K562 (cell line): ENCODE measurements around the gene SKOR1. TPM values are rescaled to one million over a fixed set of nuclear protein-coding genes. Genes with fewer than 3 reads are reported as not detected.

ENCODE experiments used
- ATAC-seq: fragments of 200-7000 bp; cut with Tn5 transposase; 3 replicates; pipeline ENCODE4 v1.9.1; 2020; ENCODE audit warnings: moderate library complexity
- BruUV-seq: library from RNA; stranded (reverse); fragments of 400-500 nt; replicated peaks from 2 replicates; lab custom pipeline; 2021; lab: Mats Ljungman, UMichigan
- CTCF ChIA-PET: fragments of 300-600 bp; formaldehyde crosslinking; extraction: SDS; loops from one replicate; lab custom pipeline; 2021; ENCODE audit warnings: low intra/inter-chr PET ratio; lab: Yijun Ruan, JAX
- POLR2A ChIA-PET: fragments of 300-600, 350-650 bp; sonication (Branson Sonifier 250); formaldehyde crosslinking; extraction: SDS; loops from one replicate; lab custom pipeline; 2021; ENCODE audit warnings: antibody characterized with exemption, inconsistent platforms; lab: Yijun Ruan, JAX
- DNase-seq, 4 experiments: peaks; one replicate each; pipeline versions ENCODE4 v3.0.0 to v3.0.0-alpha.2; 2011 to 2018; ENCODE audit warnings: low spot score in 3 of 4, mixed read lengths in 3 of 4; ENCODE audit errors: extremely low read depth in 1 of 4
- FAIRE-seq: peaks from 2 replicates; lab custom pipeline; 2011; peaks lifted over from hg19 to GRCh38; lab: Jason Lieb, UNC
- H2AFZ ChIP-seq: 2 replicates; pipeline ENCODE4 v1.6.0; 2011; ENCODE audit warnings: low read depth, low read length, control low read depth, inconsistent platforms
- H3K27ac ChIP-seq: fragments of 200-600 bp; 3 replicates; pipeline ENCODE4 v1.8.0; 2011; ENCODE audit warnings: low read depth, mild to moderate bottlenecking, control low read depth, inconsistent platforms, low read length, moderate library complexity, mixed read lengths; ENCODE audit errors: extremely low read depth
- H3K27me3 ChIP-seq, 2 experiments: fragments of 300-600 bp in 1 of 2; 2 replicates in 1 of 2; 3 replicates in 1 of 2; pipeline versions ENCODE4 v1.6.0 to v1.8.0; 2011; ENCODE audit warnings: inconsistent platforms in 2 of 2, low read length in 2 of 2, mild to moderate bottlenecking in 1 of 2, mixed read lengths in 1 of 2, moderate library complexity in 1 of 2; ENCODE audit not compliant: control insufficient read depth in 2 of 2, insufficient read depth in 2 of 2
- H3K36me3 ChIP-seq: fragments of 300-600 bp; 3 replicates; pipeline ENCODE4 v1.8.0; 2011; ENCODE audit warnings: mild to moderate bottlenecking, low read length, inconsistent platforms; ENCODE audit not compliant: control insufficient read depth, insufficient read depth
- H3K4me1 ChIP-seq, 2 experiments: fragments of 200-600 bp in 1 of 2; replicated peaks in 1 of 2; 2 replicates in 1 of 2; 3 replicates in 1 of 2; pipeline versions ENCODE4 v1.5.1 to v1.8.0; 2011; ENCODE audit warnings: inconsistent platforms in 2 of 2, low read length in 2 of 2, mild to moderate bottlenecking in 1 of 2, mixed read lengths in 1 of 2, moderate library complexity in 1 of 2; ENCODE audit not compliant: control insufficient read depth in 2 of 2, insufficient read depth in 2 of 2
- H3K4me2 ChIP-seq: 2 replicates; pipeline ENCODE4 v1.6.1; 2011; ENCODE audit warnings: low read length, control low read depth, inconsistent platforms, mixed read lengths; ENCODE audit not compliant: insufficient read depth
- H3K4me3 ChIP-seq: fragments of 200-600 bp; sonication (generic), shearing (Covaris generic); 2 replicates; pipeline ENCODE4 v1.5.1; 2016; ENCODE audit warnings: control low read depth, inconsistent platforms
- H3K79me2 ChIP-seq: fragments of 200-600 bp; 3 replicates; pipeline ENCODE4 v1.8.0; 2011; ENCODE audit warnings: low read length, inconsistent platforms; ENCODE audit not compliant: control insufficient read depth, insufficient read depth
- H3K9ac ChIP-seq, 2 experiments: 2 replicates each; pipeline versions ENCODE4 v1.6.0 to v1.6.1; 2011; ENCODE audit warnings: low read depth in 2 of 2, low read length in 2 of 2, control low read depth in 1 of 2, inconsistent platforms in 1 of 2, mild to moderate bottlenecking in 1 of 2, mixed read lengths in 1 of 2; ENCODE audit not compliant: insufficient read depth in 1 of 2
- H3K9me1 ChIP-seq: one replicate; pipeline ENCODE4 v1.6.0; 2011; ENCODE audit warnings: inconsistent platforms, mild to moderate bottlenecking, low read length, moderate library complexity; ENCODE audit not compliant: control insufficient read depth, insufficient read depth
- H3K9me3 ChIP-seq: replicated peaks from 2 replicates; pipeline ENCODE4 v1.5.1; 2011; ENCODE audit warnings: low read depth, low read length, inconsistent platforms; ENCODE audit not compliant: control insufficient read depth, insufficient read depth
- H4K20me1 ChIP-seq: replicated peaks from 2 replicates; pipeline ENCODE4 v1.6.1; 2011; ENCODE audit warnings: low read length, inconsistent platforms, mixed read lengths; ENCODE audit not compliant: control insufficient read depth, insufficient read depth
- NELFE ChIP-seq: IDR thresholded peaks from 2 replicates; pipeline ENCODE4 v1.6.1; 2011; ENCODE audit warnings: mild to moderate bottlenecking; ENCODE audit not compliant: insufficient read depth, insufficient read length
- PCBP1 ChIP-seq: fragments of 200-400 bp; formaldehyde crosslinking; IDR thresholded peaks from 2 replicates; pipeline ENCODE4 v1.6.1; 2018; ENCODE audit warnings: mild to moderate bottlenecking, low read depth, low read length; ENCODE audit not compliant: poor library complexity, severe bottlenecking
- RBM14 ChIP-seq: fragments of 200-400 bp; formaldehyde crosslinking; IDR thresholded peaks from 2 replicates; pipeline ENCODE4 v1.6.1; 2018; ENCODE audit warnings: low read depth, mild to moderate bottlenecking, low read length, moderate library complexity, borderline replicate concordance; ENCODE audit not compliant: insufficient read depth
- WGBS: fragments of 100-300 bp; shearing (Covaris generic); methylation state at CpG from one replicate; pipeline ENCODE4 v1.1.6; 2016; ENCODE audit warnings: low coverage, mixed read lengths; ENCODE audit not compliant: insufficient coverage; ENCODE audit errors: missing lambda C conversion rate; 5-methylcytosine and 5-hydroxymethylcytosine counted together
- in situ Hi-C: fragments of 300-500 bp; cut with MboI; formaldehyde crosslinking; loops from 4 replicates; pipeline ENCODE4 v1.15.0; 2018; ENCODE audit warnings: inconsistent platforms, mixed read lengths
- intact Hi-C: fragments of 100-400 bp; cut with micrococcal nuclease; formaldehyde crosslinking; loops from 2 replicates; pipeline ENCODE4 v1.14.2; 2022
- polyA plus RNA-seq, 8 experiments: library from polyadenylated mRNA; depleted of rRNA in 4 of 8; stranded (reverse) in 5 of 8; unstranded in 3 of 8; fragments of >200 nt; fragmentation: Nextera tagmentation in 2 of 8; fragmentation: Illumina TruSeq in 1 of 8; extraction: Ambion mirVana in 2 of 8; extraction: Trizol in 1 of 8; gene quantifications; 2 replicates each; pipeline versions ENCODE4 v1.2.1 to v1.2.3, GENCODE V29; 2011 to 2014; ENCODE audit warnings: inconsistent platforms in 1 of 8, missing spikeins in 1 of 8
- total RNA-seq, 7 experiments: library from RNA; depleted of rRNA in 6 of 7; stranded (reverse); fragments of >200 nt in 6 of 7; fragmentation: Illumina TruSeq in 2 of 7; extraction: Trizol in 2 of 7; gene quantifications; 2 replicates each; pipeline versions ENCODE4 v1.2.1 to v1.2.3, GENCODE V29; 2011 to 2021; ENCODE audit warnings: low replicate concordance in 1 of 7
- TF ChIP-seq, protein P1 (sequence below): fragments of 250-450 bp; sonication (Bioruptor Pico); IDR thresholded peaks from 2 replicates; pipeline ENCODE4 v1.8.0; 2022; ENCODE audit warnings: moderate library complexity, mild to moderate bottlenecking, inconsistent platforms

Gene SKOR1
- total and polyA plus RNA-seq, 9 of the 15 experiments (the other 6 are each of a cell fraction or from before 2014, with no cell fraction given), result 0.04 to 0.41 (median 0.09) TPM; not detected in 3

DNA sequence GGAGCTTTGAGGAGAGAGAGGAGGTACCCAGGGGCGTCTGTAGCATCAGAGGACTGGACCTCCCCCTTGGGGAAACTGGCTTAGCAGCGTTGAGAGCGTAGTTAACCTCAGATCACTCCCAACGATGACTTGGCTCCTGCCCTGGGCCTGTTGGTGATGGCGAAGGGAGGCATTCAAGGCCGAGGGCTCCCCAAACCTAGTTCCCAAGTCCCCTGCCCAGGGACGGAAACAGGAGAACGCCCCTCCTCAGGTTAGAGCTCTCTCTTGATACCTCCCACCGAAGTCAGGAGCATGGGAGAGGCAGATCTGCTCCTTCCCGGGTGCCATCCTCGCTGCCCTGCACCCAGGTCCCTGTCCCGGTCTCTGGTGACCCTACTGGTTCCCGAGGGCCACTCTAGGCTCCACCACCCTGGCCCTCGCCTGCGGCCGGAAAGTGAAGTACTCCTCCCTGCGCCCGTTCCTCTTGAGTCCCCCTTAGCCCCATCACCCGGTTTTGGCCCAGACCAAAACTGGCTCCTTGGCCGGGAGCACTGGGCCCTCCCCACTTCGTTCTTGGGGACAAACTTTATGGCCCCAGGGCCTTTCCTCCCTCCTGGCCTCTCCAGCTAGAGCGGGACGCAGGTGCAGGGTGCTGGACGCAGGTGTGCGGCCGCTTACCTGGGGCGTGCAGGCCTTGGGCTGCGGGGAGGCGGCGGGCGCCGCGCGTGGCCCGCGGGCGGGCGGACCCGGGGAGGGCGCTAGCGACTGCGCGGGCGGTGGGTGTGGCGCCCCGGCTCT is 2.6 kb upstream of the SKOR1 start:
- H3K9ac ChIP-seq, result no peak overlapping the region

More for the DNA sequence above, 2.6 kb upstream of the SKOR1 start:
- DNase-seq (peak in 2 of 4 experiments; percentile 78 to 82), ATAC-seq (peak; percentile 45; the same call in 2 of the 3 replicates), FAIRE-seq (no peak)
- H3K27me3 ChIP-seq, result peaks cover 35 to 68% of the 10 kb centered on the region in 2 experiments; a peak in 4 of 5 replicates
- ChIA-PET POLR2A (interaction anchor here (1.1 kb wide), 1 partner anchor 10 kb away, joined by 4 read pairs; no protein-coding TSS in a partner anchor), CTCF (interaction anchor here (0.6 kb wide), 1 partner anchor 301 kb away, joined by 4 read pairs; no protein-coding TSS in a partner anchor)
- no peaks in the 10 kb centered on the region for H3K36me3 ChIP-seq
- intact Hi-C loops (no loop called here), in situ Hi-C loops (no loop called here)
- H3K4me3 ChIP-seq, result peak overlapping the region; percentile 32
- no peak overlapping the region; the same call in 1 of the 2 replicates for H3K4me2 ChIP-seq
- 22% methylated on average over 27 of the region's 46 CpGs for WGBS
- H4K20me1 ChIP-seq, result peaks cover 8% of the 10 kb centered on the region
- no TSS peak for BruUV-seq
- H3K9me3 ChIP-seq, result no peaks in the 10 kb centered on the region; the same call in none of the 2 replicates
- H2AFZ ChIP-seq, result no peak overlapping the region
- H3K4me1 ChIP-seq, result peaks cover 0 to 46% of the 10 kb centered on the region in 2 experiments; a peak in 2 of 5 replicates
- H3K79me2 ChIP-seq, result no peaks in the 10 kb centered on the region
- H3K9me1 ChIP-seq, result no peaks in the 10 kb centered on the region
- H3K27ac ChIP-seq, result no peak overlapping the region
- TF ChIP-seq RBM14 (no peak), PCBP1 (peak; percentile 0), NELFE (no peak)
- TF ChIP-seq, protein P1, sequence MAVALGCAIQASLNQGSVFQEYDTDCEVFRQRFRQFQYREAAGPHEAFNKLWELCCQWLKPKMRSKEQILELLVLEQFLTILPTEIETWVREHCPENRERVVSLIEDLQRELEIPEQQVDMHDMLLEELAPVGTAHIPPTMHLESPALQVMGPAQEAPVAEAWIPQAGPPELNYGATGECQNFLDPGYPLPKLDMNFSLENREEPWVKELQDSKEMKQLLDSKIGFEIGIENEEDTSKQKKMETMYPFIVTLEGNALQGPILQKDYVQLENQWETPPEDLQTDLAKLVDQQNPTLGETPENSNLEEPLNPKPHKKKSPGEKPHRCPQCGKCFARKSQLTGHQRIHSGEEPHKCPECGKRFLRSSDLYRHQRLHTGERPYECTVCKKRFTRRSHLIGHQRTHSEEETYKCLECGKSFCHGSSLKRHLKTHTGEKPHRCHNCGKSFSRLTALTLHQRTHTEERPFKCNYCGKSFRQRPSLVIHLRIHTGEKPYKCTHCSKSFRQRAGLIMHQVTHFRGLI (CRISPR knock-in tag), result no peak
